GM12878 (cell line): ENCODE data around the gene NECTIN2. TPM values are rescaled to one million over a fixed set of nuclear protein-coding genes. Genes with fewer than 3 reads are reported as not detected.

Experiments used
- CBFB ChIP-seq: IDR thresholded peaks from 2 replicates; pipeline ENCODE4 v1.6.1; 2016; ENCODE audit warnings: antibody characterized with exemption, low read depth
- EGR1 ChIP-seq, 2 experiments: IDR thresholded peaks; 1 replicate in 1 of 2; 2 replicates in 1 of 2; pipeline ENCODE4 v1.6.1; 2011 to 2012; ENCODE audit warnings: low read depth in 2 of 2, low read length in 2 of 2, borderline replicate concordance in 1 of 2, mild to moderate bottlenecking in 1 of 2, moderate library complexity in 1 of 2
- polyA plus RNA-seq, 11 experiments: library from polyadenylated mRNA; depleted of rRNA in 4 of 11; unstranded in 6 of 11; stranded (reverse) in 5 of 11; fragments of >200 nt; fragmentation: Nextera tagmentation in 4 of 11; fragmentation: Illumina TruSeq in 1 of 11; extraction: Ambion mirVana in 4 of 11; extraction: Trizol in 1 of 11; gene quantifications; 1 replicate in 1 of 11; 2 replicates in 10 of 11; pipeline versions ENCODE4 v1.2.1 to v1.2.3, GENCODE V29; 2011 to 2016; ENCODE audit warnings: inconsistent platforms in 2 of 11, missing spikeins in 2 of 11, low read depth in 1 of 11
- total RNA-seq, 4 experiments: library from RNA; depleted of rRNA in 3 of 4; stranded (reverse); fragments of >200 nt in 3 of 4; fragmentation: Illumina TruSeq in 1 of 4; extraction: Trizol in 1 of 4; gene quantifications; 2 replicates each; pipeline versions ENCODE4 v1.2.1 to v1.2.3, GENCODE V29; 2013 to 2021
- TF ChIP-seq, protein P1 (sequence below): IDR thresholded peaks from 2 replicates; pipeline ENCODE4 v1.6.1; 2012; ENCODE audit warnings: low read length, inconsistent platforms
- TF ChIP-seq, protein P2 (sequence below): fragments of 450-650 bp; conservative IDR thresholded peaks from 2 replicates; pipeline ENCODE4 v1.6.1; 2017; ENCODE audit warnings: mild to moderate bottlenecking, moderate library complexity
- TF ChIP-seq, protein P3 (sequence below): IDR thresholded peaks from 2 replicates; pipeline ENCODE4 v1.6.1; 2012; ENCODE audit warnings: low read depth, low read length, improper control_type of control experiment

The NECTIN2 gene
- total and polyA plus RNA-seq, 10 of the 15 experiments (the other 5 are each of a cell fraction or from before 2014, with no cell fraction given), result 0.05 to 0.36 (median 0.26) TPM; not detected in 5

DNA sequence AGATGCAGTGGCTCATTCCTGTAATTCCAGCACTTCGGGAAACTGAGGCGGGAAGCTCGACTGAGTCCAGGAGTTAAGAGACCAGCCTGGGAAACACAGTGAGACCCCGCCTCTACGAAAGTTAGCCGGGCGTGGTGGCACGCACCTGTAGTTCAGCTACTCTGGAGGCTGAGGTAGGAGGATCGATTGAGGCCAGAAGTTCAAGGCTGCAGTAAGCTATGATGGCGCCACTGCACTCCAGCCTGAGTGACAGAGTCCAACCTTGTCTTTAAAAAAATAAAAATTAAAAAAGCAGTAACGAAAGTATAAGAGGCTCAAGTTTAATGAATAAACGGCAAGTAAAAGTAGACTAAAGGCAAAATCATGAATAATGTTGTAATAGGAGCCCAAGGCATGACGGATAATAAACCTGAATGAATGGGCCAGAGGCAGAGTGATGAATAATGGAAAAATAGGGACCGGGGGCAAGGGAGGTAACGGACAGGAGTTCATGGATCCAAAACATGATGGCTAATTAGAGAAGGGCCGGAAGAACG is 43.8 kb downstream of the NECTIN2 start (continued):
- TF ChIP-seq, protein P1, sequence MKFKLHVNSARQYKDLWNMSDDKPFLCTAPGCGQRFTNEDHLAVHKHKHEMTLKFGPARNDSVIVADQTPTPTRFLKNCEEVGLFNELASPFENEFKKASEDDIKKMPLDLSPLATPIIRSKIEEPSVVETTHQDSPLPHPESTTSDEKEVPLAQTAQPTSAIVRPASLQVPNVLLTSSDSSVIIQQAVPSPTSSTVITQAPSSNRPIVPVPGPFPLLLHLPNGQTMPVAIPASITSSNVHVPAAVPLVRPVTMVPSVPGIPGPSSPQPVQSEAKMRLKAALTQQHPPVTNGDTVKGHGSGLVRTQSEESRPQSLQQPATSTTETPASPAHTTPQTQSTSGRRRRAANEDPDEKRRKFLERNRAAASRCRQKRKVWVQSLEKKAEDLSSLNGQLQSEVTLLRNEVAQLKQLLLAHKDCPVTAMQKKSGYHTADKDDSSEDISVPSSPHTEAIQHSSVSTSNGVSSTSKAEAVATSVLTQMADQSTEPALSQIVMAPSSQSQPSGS, result no peak
- no peak for TF ChIP-seq EGR1 (IDR thresholded peaks at IDR 0.05; ENCODE audit: borderline replicate concordance in 1 of 2, low read depth in 2 of 2, low read length in 2 of 2)
- TF ChIP-seq, protein P2, sequence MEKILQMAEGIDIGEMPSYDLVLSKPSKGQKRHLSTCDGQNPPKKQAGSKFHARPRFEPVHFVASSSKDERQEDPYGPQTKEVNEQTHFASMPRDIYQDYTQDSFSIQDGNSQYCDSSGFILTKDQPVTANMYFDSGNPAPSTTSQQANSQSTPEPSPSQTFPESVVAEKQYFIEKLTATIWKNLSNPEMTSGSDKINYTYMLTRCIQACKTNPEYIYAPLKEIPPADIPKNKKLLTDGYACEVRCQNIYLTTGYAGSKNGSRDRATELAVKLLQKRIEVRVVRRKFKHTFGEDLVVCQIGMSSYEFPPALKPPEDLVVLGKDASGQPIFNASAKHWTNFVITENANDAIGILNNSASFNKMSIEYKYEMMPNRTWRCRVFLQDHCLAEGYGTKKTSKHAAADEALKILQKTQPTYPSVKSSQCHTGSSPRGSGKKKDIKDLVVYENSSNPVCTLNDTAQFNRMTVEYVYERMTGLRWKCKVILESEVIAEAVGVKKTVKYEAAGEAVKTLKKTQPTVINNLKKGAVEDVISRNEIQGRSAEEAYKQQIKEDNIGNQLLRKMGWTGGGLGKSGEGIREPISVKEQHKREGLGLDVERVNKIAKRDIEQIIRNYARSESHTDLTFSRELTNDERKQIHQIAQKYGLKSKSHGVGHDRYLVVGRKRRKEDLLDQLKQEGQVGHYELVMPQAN, result no peak
- no peak for TF ChIP-seq CBFB
- TF ChIP-seq, protein P3, sequence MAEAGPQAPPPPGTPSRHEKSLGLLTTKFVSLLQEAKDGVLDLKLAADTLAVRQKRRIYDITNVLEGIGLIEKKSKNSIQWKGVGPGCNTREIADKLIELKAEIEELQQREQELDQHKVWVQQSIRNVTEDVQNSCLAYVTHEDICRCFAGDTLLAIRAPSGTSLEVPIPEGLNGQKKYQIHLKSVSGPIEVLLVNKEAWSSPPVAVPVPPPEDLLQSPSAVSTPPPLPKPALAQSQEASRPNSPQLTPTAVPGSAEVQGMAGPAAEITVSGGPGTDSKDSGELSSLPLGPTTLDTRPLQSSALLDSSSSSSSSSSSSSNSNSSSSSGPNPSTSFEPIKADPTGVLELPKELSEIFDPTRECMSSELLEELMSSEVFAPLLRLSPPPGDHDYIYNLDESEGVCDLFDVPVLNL, result no peak
